Urinary bladder (tissue), 4 donors: ENCODE data around the gene SPATS2. TPM values are rescaled to one million over a fixed set of nuclear protein-coding genes. Genes with fewer than 3 reads are reported as not detected.
"Not testable (repeated sequence)": the region's sequence is repeated elsewhere in the genome, so short reads cannot be mapped to it uniquely, and the experiment has no call there.

Experiments
- DNase-seq: peaks from one replicate; pipeline ENCODE4 v3.0.0-alpha.2; 2015; ENCODE audit errors: extremely low spot score
- H3K27ac ChIP-seq: one replicate; pipeline ENCODE4 v1.5.1; 2013; ENCODE audit warnings: low read depth, mild to moderate bottlenecking, moderate library complexity
- H3K36me3 ChIP-seq: one replicate; pipeline ENCODE4 v1.6.1; 2013; ENCODE audit warnings: mild to moderate bottlenecking, moderate library complexity; ENCODE audit not compliant: insufficient read depth
- H3K4me1 ChIP-seq: one replicate; pipeline ENCODE4 v1.6.1; 2013; ENCODE audit warnings: mild to moderate bottlenecking, moderate library complexity; ENCODE audit not compliant: insufficient read depth
- H3K4me3 ChIP-seq: one replicate; pipeline ENCODE4 v1.5.1; 2013; ENCODE audit warnings: low read depth, low read length
- WGBS: extraction: QIAGEN DNeasy Blood & Tissue Kit; methylation state at CpG from one replicate; pipeline ENCODE4 v1.1.7; 2013; 5-methylcytosine and 5-hydroxymethylcytosine counted together
- polyA plus RNA-seq: library from polyadenylated mRNA; stranded (reverse); fragments of 200-250 nt; gene quantifications from one replicate; pipeline ENCODE4 v1.2.3, GENCODE V29; 2013
- total RNA-seq: library from RNA; depleted of rRNA; stranded (reverse); fragments of >200 nt; gene quantifications from one replicate; pipeline ENCODE4 v1.2.3, GENCODE V29; 2014
- donor health status: healthy with polysubstance abuse.
- donor health status: healthy.

Gene SPATS2
- total and polyA plus RNA-seq, 2 donors: 11.5 to 52.8 TPM

GRCh38 chr12:49493900-49494299 is 126.6 kb downstream of the SPATS2 start:
- H3K27ac ChIP-seq: no peak overlapping the region
- H3K36me3 ChIP-seq: no peaks in the 10 kb centered on the region
- H3K4me1 ChIP-seq: no peaks in the 10 kb centered on the region
- no peak for DNase-seq
- no peak overlapping the region for H3K4me3 ChIP-seq
- 47% methylated on average over 2 of the region's 2 CpGs for WGBS

- Histone ChIP-seq H3K4me3 (no peak overlapping the region), H3K4me1 (no peaks in the 10 kb centered on the region), H3K27ac (no peak overlapping the region), H3K36me3 (no peaks in the 10 kb centered on the region)
- 81% methylated on average over 10 of the region's 10 CpGs for WGBS
- DNase-seq: no peak
These were observed 129.4 kb downstream of the SPATS2 start for GRCh38 chr12:49496417-49497360.

- no peaks in the 10 kb centered on the region for H3K36me3 ChIP-seq
- no peaks in the 10 kb centered on the region for H3K4me1 ChIP-seq
- no peak overlapping the region for H3K27ac ChIP-seq
- 73% methylated on average over 1 of the region's 1 CpG for WGBS
- no peak for DNase-seq
- H3K4me3 ChIP-seq: no peak overlapping the region
These were observed 134.6 kb downstream of the SPATS2 start for GRCh38 chr12:49501895-49502294.

- DNase-seq: no peak
- H3K27ac ChIP-seq: no peak overlapping the region
- H3K4me3 ChIP-seq: no peak overlapping the region
- no peaks in the 10 kb centered on the region for H3K4me1 ChIP-seq
- 98% methylated on average over 1 of the region's 1 CpG for WGBS
- no peaks in the 10 kb centered on the region for H3K36me3 ChIP-seq
These were observed 135.3 kb downstream of the SPATS2 start for GRCh38 chr12:49502590-49502989.

- H3K36me3 ChIP-seq: no peaks in the 10 kb centered on the region
- WGBS: 75% methylated on average over 5 of the region's 5 CpGs
- H3K4me1 ChIP-seq: no peaks in the 10 kb centered on the region
- H3K4me3 ChIP-seq: no peak overlapping the region
- H3K27ac ChIP-seq: no peak overlapping the region
- no peak for DNase-seq
These were observed 136.5 kb downstream of the SPATS2 start for GRCh38 chr12:49503674-49504180.

- Histone ChIP-seq H3K27ac (no peak overlapping the region), H3K4me3 (no peak overlapping the region), H3K36me3 (no peaks in the 10 kb centered on the region), H3K4me1 (no peaks in the 10 kb centered on the region)
- no peak for DNase-seq
These were observed 138.4 kb downstream of the SPATS2 start for GRCh38 chr12:49505672-49506071.

- Histone ChIP-seq H3K4me1 (no peaks in the 10 kb centered on the region), H3K36me3 (no peaks in the 10 kb centered on the region), H3K4me3 (no peak overlapping the region), H3K27ac (no peak overlapping the region)
- 72% methylated on average over 4 of the region's 4 CpGs for WGBS
- no peak for DNase-seq
These were observed 139.9 kb downstream of the SPATS2 start for GRCh38 chr12:49507139-49507538.

GRCh38 chr12:49509681-49510080 is 142.4 kb downstream of the SPATS2 start:
- 94% methylated on average over 8 of the region's 8 CpGs for WGBS
- not testable (repeated sequence) for H3K36me3 ChIP-seq, H3K4me3 ChIP-seq, H3K4me1 ChIP-seq, DNase-seq, H3K27ac ChIP-seq

GRCh38 chr12:49511410-49511809 is 144.1 kb downstream of the SPATS2 start:
- DNase-seq: no peak
- H3K36me3 ChIP-seq: no peaks in the 10 kb centered on the region
- H3K4me3 ChIP-seq: no peak overlapping the region
- H3K27ac ChIP-seq: no peak overlapping the region
- no peaks in the 10 kb centered on the region for H3K4me1 ChIP-seq

GRCh38 chr12:49512546-49512945 is 145.3 kb downstream of the SPATS2 start:
- no peaks in the 10 kb centered on the region for H3K4me1 ChIP-seq
- no peak overlapping the region for H3K4me3 ChIP-seq
- H3K27ac ChIP-seq: no peak overlapping the region
- WGBS: 73% methylated on average over 1 of the region's 1 CpG
- DNase-seq: no peak
- H3K36me3 ChIP-seq: no peaks in the 10 kb centered on the region

- Histone ChIP-seq H3K27ac (no peak overlapping the region), H3K4me1 (no peaks in the 10 kb centered on the region), H3K4me3 (no peak overlapping the region), H3K36me3 (no peaks in the 10 kb centered on the region)
- WGBS: 78% methylated on average over 5 of the region's 5 CpGs
- DNase-seq: no peak
These were observed 148.0 kb downstream of the SPATS2 start for GRCh38 chr12:49515266-49515665.

GRCh38 chr12:49518914-49519573 is 151.8 kb downstream of the SPATS2 start:
- Histone ChIP-seq H3K4me3 (no peak overlapping the region), H3K4me1 (no peaks in the 10 kb centered on the region), H3K27ac (no peak overlapping the region), H3K36me3 (peaks cover 2% of the 10 kb centered on the region)
- DNase-seq: no peak
- WGBS: 76% methylated on average over 2 of the region's 2 CpGs

GRCh38 chr12:49519574-49519936 is 152.3 kb downstream of the SPATS2 start:
- Histone ChIP-seq H3K27ac (no peak overlapping the region), H3K4me3 (no peak overlapping the region), H3K36me3 (peaks cover 2% of the 10 kb centered on the region), H3K4me1 (no peaks in the 10 kb centered on the region)
- DNase-seq: no peak
- WGBS: 98% methylated on average over 5 of the region's 5 CpGs

GRCh38 chr12:49521389-49521788 is 154.1 kb downstream of the SPATS2 start:
- 92% methylated on average over 4 of the region's 4 CpGs for WGBS
- Histone ChIP-seq H3K27ac (no peak overlapping the region), H3K36me3 (peaks cover 2% of the 10 kb centered on the region), H3K4me1 (no peaks in the 10 kb centered on the region), H3K4me3 (no peak overlapping the region)
- no peak for DNase-seq
